K562 (cell line): ENCODE data around the gene PLG. TPM values are rescaled to one million over a fixed set of nuclear protein-coding genes. Genes with fewer than 3 reads are reported as not detected.

ENCODE experiments used
- ATAC-seq: fragments of 200-7000 bp; cut with Tn5 transposase; 3 replicates; pipeline ENCODE4 v1.9.1; 2020; ENCODE audit warnings: moderate library complexity
- BruUV-seq: library from RNA; stranded (reverse); fragments of 400-500 nt; replicated peaks from 2 replicates; lab custom pipeline; 2021; lab: Mats Ljungman, UMichigan
- CTCF ChIA-PET: fragments of 300-600 bp; formaldehyde crosslinking; extraction: SDS; loops from one replicate; lab custom pipeline; 2021; ENCODE audit warnings: low intra/inter-chr PET ratio; lab: Yijun Ruan, JAX
- POLR2A ChIA-PET: fragments of 300-600, 350-650 bp; sonication (Branson Sonifier 250); formaldehyde crosslinking; extraction: SDS; loops from one replicate; lab custom pipeline; 2021; ENCODE audit warnings: antibody characterized with exemption, inconsistent platforms; lab: Yijun Ruan, JAX
- DNase-seq, 4 experiments: peaks; one replicate each; pipeline versions ENCODE4 v3.0.0 to v3.0.0-alpha.2; 2011 to 2018; ENCODE audit warnings: low spot score in 3 of 4, mixed read lengths in 3 of 4; ENCODE audit errors: extremely low read depth in 1 of 4
- FAIRE-seq: peaks from 2 replicates; lab custom pipeline; 2011; peaks lifted over from hg19 to GRCh38; lab: Jason Lieb, UNC
- H2AFZ ChIP-seq: 2 replicates; pipeline ENCODE4 v1.6.0; 2011; ENCODE audit warnings: low read depth, low read length, control low read depth, inconsistent platforms
- H3K27ac ChIP-seq: fragments of 200-600 bp; 3 replicates; pipeline ENCODE4 v1.8.0; 2011; ENCODE audit warnings: low read depth, mild to moderate bottlenecking, control low read depth, inconsistent platforms, low read length, moderate library complexity, mixed read lengths; ENCODE audit errors: extremely low read depth
- H3K27me3 ChIP-seq, 2 experiments: fragments of 300-600 bp in 1 of 2; 2 replicates in 1 of 2; 3 replicates in 1 of 2; pipeline versions ENCODE4 v1.6.0 to v1.8.0; 2011; ENCODE audit warnings: inconsistent platforms in 2 of 2, low read length in 2 of 2, mild to moderate bottlenecking in 1 of 2, mixed read lengths in 1 of 2, moderate library complexity in 1 of 2; ENCODE audit not compliant: control insufficient read depth in 2 of 2, insufficient read depth in 2 of 2
- H3K36me3 ChIP-seq: fragments of 300-600 bp; 3 replicates; pipeline ENCODE4 v1.8.0; 2011; ENCODE audit warnings: mild to moderate bottlenecking, low read length, inconsistent platforms; ENCODE audit not compliant: control insufficient read depth, insufficient read depth
- H3K4me1 ChIP-seq, 2 experiments: fragments of 200-600 bp in 1 of 2; replicated peaks in 1 of 2; 2 replicates in 1 of 2; 3 replicates in 1 of 2; pipeline versions ENCODE4 v1.5.1 to v1.8.0; 2011; ENCODE audit warnings: inconsistent platforms in 2 of 2, low read length in 2 of 2, mild to moderate bottlenecking in 1 of 2, mixed read lengths in 1 of 2, moderate library complexity in 1 of 2; ENCODE audit not compliant: control insufficient read depth in 2 of 2, insufficient read depth in 2 of 2
- H3K4me2 ChIP-seq: 2 replicates; pipeline ENCODE4 v1.6.1; 2011; ENCODE audit warnings: low read length, control low read depth, inconsistent platforms, mixed read lengths; ENCODE audit not compliant: insufficient read depth
- H3K4me3 ChIP-seq: fragments of 200-600 bp; sonication (generic), shearing (Covaris generic); 2 replicates; pipeline ENCODE4 v1.5.1; 2016; ENCODE audit warnings: control low read depth, inconsistent platforms
- H3K79me2 ChIP-seq: fragments of 200-600 bp; 3 replicates; pipeline ENCODE4 v1.8.0; 2011; ENCODE audit warnings: low read length, inconsistent platforms; ENCODE audit not compliant: control insufficient read depth, insufficient read depth
- H3K9ac ChIP-seq, 2 experiments: 2 replicates each; pipeline versions ENCODE4 v1.6.0 to v1.6.1; 2011; ENCODE audit warnings: low read depth in 2 of 2, low read length in 2 of 2, control low read depth in 1 of 2, inconsistent platforms in 1 of 2, mild to moderate bottlenecking in 1 of 2, mixed read lengths in 1 of 2; ENCODE audit not compliant: insufficient read depth in 1 of 2
- H3K9me1 ChIP-seq: one replicate; pipeline ENCODE4 v1.6.0; 2011; ENCODE audit warnings: inconsistent platforms, mild to moderate bottlenecking, low read length, moderate library complexity; ENCODE audit not compliant: control insufficient read depth, insufficient read depth
- H3K9me3 ChIP-seq: replicated peaks from 2 replicates; pipeline ENCODE4 v1.5.1; 2011; ENCODE audit warnings: low read depth, low read length, inconsistent platforms; ENCODE audit not compliant: control insufficient read depth, insufficient read depth
- H4K20me1 ChIP-seq: replicated peaks from 2 replicates; pipeline ENCODE4 v1.6.1; 2011; ENCODE audit warnings: low read length, inconsistent platforms, mixed read lengths; ENCODE audit not compliant: control insufficient read depth, insufficient read depth
- CREM ChIP-seq: IDR thresholded peaks from 2 replicates; pipeline ENCODE4 v1.6.1; 2014; ENCODE audit warnings: antibody characterized with exemption, low read depth
- CTCF ChIP-seq, 3 experiments: IDR thresholded peaks in 2 of 3; conservative IDR thresholded peaks in 1 of 3; 2 replicates each; pipeline ENCODE4 v1.5.1; 2011 to 2012; ENCODE audit warnings: low read length in 3 of 3, mild to moderate bottlenecking in 3 of 3, control low read depth in 2 of 3, improper control_type of control experiment in 1 of 3, inconsistent platforms in 1 of 3, low read depth in 1 of 3, mixed read lengths in 1 of 3, moderate library complexity in 1 of 3; ENCODE audit not compliant: insufficient read depth in 2 of 3
- DEAF1 ChIP-seq: fragments of 450-650 bp; formaldehyde crosslinking; IDR thresholded peaks from 2 replicates; pipeline ENCODE4 v1.4.0; 2020; ENCODE audit warnings: mild to moderate bottlenecking, moderate library complexity
- EP300 ChIP-seq: IDR thresholded peaks from 2 replicates; pipeline ENCODE4 v1.6.1; 2012; ENCODE audit warnings: low read length, improper control_type of control experiment
- JUND ChIP-seq, 2 experiments: IDR thresholded peaks; 2 replicates in 1 of 2; 3 replicates in 1 of 2; pipeline ENCODE4 v1.6.1; 2011; ENCODE audit warnings: borderline replicate concordance in 2 of 2, low read depth in 2 of 2, low read length in 2 of 2, improper control_type of control experiment in 1 of 2, missing biosample characterization in 1 of 2, missing genetic modification characterization in 1 of 2, missing genetic modification reagents in 1 of 2
- MAZ ChIP-seq, 2 experiments: fragments of 450-650 bp in 1 of 2; sonication (generic) in 1 of 2; formaldehyde crosslinking; IDR thresholded peaks in 1 of 2; conservative IDR thresholded peaks in 1 of 2; 2 replicates each; pipeline versions ENCODE4 v1.4.0 to v1.5.0; 2020; ENCODE audit warnings: mild to moderate bottlenecking in 1 of 2, missing genetic modification reagents in 1 of 2
- NFXL1 ChIP-seq: fragments of 450-650 bp; formaldehyde crosslinking; IDR thresholded peaks from 2 replicates; pipeline ENCODE4 v1.4.0; 2021; ENCODE audit warnings: mild to moderate bottlenecking
- PCBP1 ChIP-seq: fragments of 200-400 bp; formaldehyde crosslinking; IDR thresholded peaks from 2 replicates; pipeline ENCODE4 v1.6.1; 2018; ENCODE audit warnings: mild to moderate bottlenecking, low read depth, low read length; ENCODE audit not compliant: poor library complexity, severe bottlenecking
- SLC30A9 ChIP-seq: fragments of 250-450 bp; sonication (Bioruptor Pico); IDR thresholded peaks from 2 replicates; pipeline ENCODE4 v1.8.0; 2022; ENCODE audit warnings: mild to moderate bottlenecking, moderate library complexity
- STAG1 ChIP-seq: sonication (generic); formaldehyde crosslinking; IDR thresholded peaks from 2 replicates; pipeline ENCODE4 v1.5.0; 2020; ENCODE audit warnings: missing genetic modification reagents, borderline replicate concordance
- TCF7L2 ChIP-seq: fragments of 150-350 bp; IDR thresholded peaks from 2 replicates; pipeline ENCODE4 v1.6.1; 2016; ENCODE audit warnings: low read depth, mild to moderate bottlenecking, low read length, moderate library complexity
- TRIM24 ChIP-seq, 2 experiments: fragments of 450-650 bp; IDR thresholded peaks; 2 replicates each; pipeline ENCODE4 v1.6.1; 2016
- ZEB2 ChIP-seq: fragments of 450-650 bp; IDR thresholded peaks from 2 replicates; pipeline ENCODE4 v1.6.1; 2016
- ZNF146 ChIP-seq: IDR thresholded peaks from one replicate; pipeline ENCODE4 v1.6.1; 2018; ENCODE audit warnings: missing compliant biosample characterization; ENCODE audit not compliant: unreplicated experiment
- WGBS: fragments of 100-300 bp; shearing (Covaris generic); methylation state at CpG from one replicate; pipeline ENCODE4 v1.1.6; 2016; ENCODE audit warnings: low coverage, mixed read lengths; ENCODE audit not compliant: insufficient coverage; ENCODE audit errors: missing lambda C conversion rate; 5-methylcytosine and 5-hydroxymethylcytosine counted together
- in situ Hi-C: fragments of 300-500 bp; cut with MboI; formaldehyde crosslinking; loops from 4 replicates; pipeline ENCODE4 v1.15.0; 2018; ENCODE audit warnings: inconsistent platforms, mixed read lengths
- intact Hi-C: fragments of 100-400 bp; cut with micrococcal nuclease; formaldehyde crosslinking; loops from 2 replicates; pipeline ENCODE4 v1.14.2; 2022
- polyA plus RNA-seq, 8 experiments: library from polyadenylated mRNA; depleted of rRNA in 4 of 8; stranded (reverse) in 5 of 8; unstranded in 3 of 8; fragments of >200 nt; fragmentation: Nextera tagmentation in 2 of 8; fragmentation: Illumina TruSeq in 1 of 8; extraction: Ambion mirVana in 2 of 8; extraction: Trizol in 1 of 8; gene quantifications; 2 replicates each; pipeline versions ENCODE4 v1.2.1 to v1.2.3, GENCODE V29; 2011 to 2014; ENCODE audit warnings: inconsistent platforms in 1 of 8, missing spikeins in 1 of 8
- total RNA-seq, 7 experiments: library from RNA; depleted of rRNA in 6 of 7; stranded (reverse); fragments of >200 nt in 6 of 7; fragmentation: Illumina TruSeq in 2 of 7; extraction: Trizol in 2 of 7; gene quantifications; 2 replicates each; pipeline versions ENCODE4 v1.2.1 to v1.2.3, GENCODE V29; 2011 to 2021; ENCODE audit warnings: low replicate concordance in 1 of 7

PLG gene
- total and polyA plus RNA-seq, 9 of the 15 experiments (the other 6 are each of a cell fraction or from before 2014, with no cell fraction given), result 0.64 TPM; not detected in 8

- no peak overlapping the region for H3K4me3 ChIP-seq
- peak; percentile 94 for FAIRE-seq
- no peaks in the 10 kb centered on the region for H3K36me3 ChIP-seq
- BruUV-seq, result no TSS peak
- H3K4me1 ChIP-seq, result no peaks in the 10 kb centered on the region
- no peaks in the 10 kb centered on the region for H3K27me3 ChIP-seq
- CTCF ChIA-PET, result interaction anchor here (0.9 to 2.4 kb wide), 3 partner anchors 259 to 640 kb away, joined by 3 to 16 read pairs (median 6); no protein-coding TSS in a partner anchor
- DNase-seq, result peak; percentile 43 to 79 (median 50)
- peak; percentile 94 for ATAC-seq
- no peak overlapping the region for H3K9ac ChIP-seq
- no peaks in the 10 kb centered on the region for H3K9me3 ChIP-seq
- no peak overlapping the region for H3K4me2 ChIP-seq
- WGBS, result 10% methylated on average over 8 of the region's 8 CpGs
- no peaks in the 10 kb centered on the region for H3K79me2 ChIP-seq
- H4K20me1 ChIP-seq, result no peaks in the 10 kb centered on the region
- POLR2A ChIA-PET, result interaction anchor here (0.7 to 1.1 kb wide), 3 partner anchors 11 to 682 kb away, joined by 3 to 4 read pairs (median 3); no protein-coding TSS in a partner anchor
- H3K27ac ChIP-seq, result no peak overlapping the region
- no peaks in the 10 kb centered on the region for H3K9me1 ChIP-seq
- H2AFZ ChIP-seq, result peak overlapping the region; percentile 5; the same call in 1 of the 2 replicates
- intact Hi-C loops (loop anchor here (1.0 to 10.0 kb wide), 4 partner anchors 259 to 640 kb away; no protein-coding TSS in a partner anchor), in situ Hi-C loops (loop anchor here (5.0 kb wide), 1 partner anchor 639 kb away; no protein-coding TSS in a partner anchor)
- TF ChIP-seq ZEB2 (no peak), ZNF146 (CRISPR knock-in tag) (no peak), JUND (IDR thresholded peaks at IDR 0.05; ENCODE audit: borderline replicate concordance, low read depth, low read length) (peak; percentile 2; the same call in 1 of the 2 replicates), JUND (tag; IDR thresholded peaks at IDR 0.05; ENCODE audit: borderline replicate concordance, low read depth, low read length) (no peak; the same call in 2 of the 3 replicates), TRIM24 (IDR thresholded peaks at IDR 0.05) (no peak), MAZ (CRISPR knock-in tag; conservative IDR thresholded peaks at IDR 0.05 in 1 of 2, IDR thresholded peaks at IDR 0.05 in 1 of 2) (0 out of 4 replicates have a peak, but pooled peaks of 1 of the 2 experiments have one; percentile 32), NFXL1 (CRISPR knock-in tag) (no peak), PCBP1 (no peak), STAG1 (peak; percentile 69; the same call in 1 of the 2 replicates), EP300 (no peak), TCF7L2 (no peak), CTCF (IDR thresholded peaks at IDR 0.05 in 2 of 3, conservative IDR thresholded peaks at IDR 0.05 in 1 of 3; ENCODE audit: insufficient read depth in 2 of 3, low read depth in 1 of 3, low read length in 3 of 3) (peak; percentile 74 to 91 (median 86)), SLC30A9 (CRISPR knock-in tag) (no peak), DEAF1 (CRISPR knock-in tag) (peak; percentile 30; the same call in 1 of the 2 replicates), CREM (0 out of 2 replicates have a peak, but pooled peaks have one; percentile 31)
Measured at GRCh38 chr6:160733050-160733646, 31.1 kb downstream of the PLG start.
